Lung (tissue), 12 donors: ENCODE results near the gene STX8. TPM values are rescaled to one million over a fixed set of nuclear protein-coding genes. Genes with fewer than 3 reads are reported as not detected.
"Not testable (repeated sequence)": the region's sequence is repeated elsewhere in the genome, so short reads cannot be mapped to it uniquely, and the experiment has no call there.

Source experiments
- ATAC-seq: fragments of 200-7000 bp; cut with Tn5 transposase; one replicate; pipeline ENCODE4 v1.9.1; 2020; ENCODE audit warnings: moderate number of reproducible peaks; ENCODE audit not compliant: insufficient read depth, low FRiP score
- DNase-seq, 3 donors: peaks; one replicate each; pipeline ENCODE4 v3.0.0-alpha.2; 2013 to 2017
- H3K27ac ChIP-seq, 2 donors: one replicate each; pipeline ENCODE4 v1.5.1; 2013; ENCODE audit warnings: mild to moderate bottlenecking in 2 of 2, moderate library complexity in 2 of 2, control low read depth in 1 of 2, inconsistent platforms in 1 of 2, low read depth in 1 of 2, low read length in 1 of 2
- H3K27me3 ChIP-seq, 3 donors: one replicate each; pipeline ENCODE4 v1.5.1; 2013; ENCODE audit warnings: low read length in 2 of 3; ENCODE audit not compliant: control insufficient read depth in 3 of 3, insufficient read depth in 3 of 3
- H3K36me3 ChIP-seq, 4 donors: one replicate each; pipeline ENCODE4 v1.5.1; 2013; ENCODE audit warnings: low read length in 4 of 4, mild to moderate bottlenecking in 1 of 4, moderate library complexity in 1 of 4; ENCODE audit not compliant: control insufficient read depth in 4 of 4, insufficient read depth in 4 of 4
- H3K4me1 ChIP-seq, 5 donors: one replicate each; pipeline ENCODE4 v1.5.1; 2013; ENCODE audit warnings: low read length in 5 of 5, mild to moderate bottlenecking in 2 of 5, moderate library complexity in 1 of 5; ENCODE audit not compliant: control insufficient read depth in 5 of 5, insufficient read depth in 5 of 5
- H3K4me3 ChIP-seq: one replicate; pipeline ENCODE4 v1.5.1; 2013; ENCODE audit warnings: mild to moderate bottlenecking, control low read depth, moderate library complexity
- H3K9ac ChIP-seq, 2 donors: one replicate each; pipeline ENCODE4 v1.5.1; 2013; ENCODE audit warnings: low read length in 2 of 2, control low read depth in 1 of 2; ENCODE audit not compliant: insufficient read depth in 1 of 2
- H3K9me3 ChIP-seq, 4 donors: one replicate each; pipeline ENCODE4 v1.5.1; 2013; ENCODE audit warnings: low read length in 3 of 4, mild to moderate bottlenecking in 1 of 4, moderate library complexity in 1 of 4; ENCODE audit not compliant: control insufficient read depth in 4 of 4, insufficient read depth in 3 of 4
- WGBS, 2 donors: extraction: QIAGEN DNeasy Blood & Tissue Kit; methylation state at CpG; one replicate each; pipeline ENCODE4 v1.1.7; 2013; 5-methylcytosine and 5-hydroxymethylcytosine counted together
- polyA plus RNA-seq, 2 donors: library from polyadenylated mRNA; stranded (reverse); fragments of 200-250 nt; gene quantifications; one replicate each; pipeline ENCODE4 v1.2.1, GENCODE V29; 2013
- total RNA-seq, 2 donors: library from RNA; depleted of rRNA in 1 of 2; stranded (reverse); fragments of >200 nt in 1 of 2; gene quantifications; one replicate each; pipeline ENCODE4 v1.2.1, GENCODE V29; 2014 to 2021
- TF ChIP-seq, protein P1 (sequence below): IDR thresholded peaks from 2 replicates; pipeline ENCODE4 v1.5.1; 2012; ENCODE audit warnings: mild to moderate bottlenecking; ENCODE audit errors: control extremely low read depth, extremely low read depth
- donor health status: control.
- donor health status: control.
- donor health status: Bipolar disorder and iron deficiency.
- donor health status: healthy.
- donor health status: DM: yes; HTN: yes; CAD: no.

The STX8 gene
- total and polyA plus RNA-seq, 4 donors = 36.5 to 81.1 (median 63.2) TPM

DNA sequence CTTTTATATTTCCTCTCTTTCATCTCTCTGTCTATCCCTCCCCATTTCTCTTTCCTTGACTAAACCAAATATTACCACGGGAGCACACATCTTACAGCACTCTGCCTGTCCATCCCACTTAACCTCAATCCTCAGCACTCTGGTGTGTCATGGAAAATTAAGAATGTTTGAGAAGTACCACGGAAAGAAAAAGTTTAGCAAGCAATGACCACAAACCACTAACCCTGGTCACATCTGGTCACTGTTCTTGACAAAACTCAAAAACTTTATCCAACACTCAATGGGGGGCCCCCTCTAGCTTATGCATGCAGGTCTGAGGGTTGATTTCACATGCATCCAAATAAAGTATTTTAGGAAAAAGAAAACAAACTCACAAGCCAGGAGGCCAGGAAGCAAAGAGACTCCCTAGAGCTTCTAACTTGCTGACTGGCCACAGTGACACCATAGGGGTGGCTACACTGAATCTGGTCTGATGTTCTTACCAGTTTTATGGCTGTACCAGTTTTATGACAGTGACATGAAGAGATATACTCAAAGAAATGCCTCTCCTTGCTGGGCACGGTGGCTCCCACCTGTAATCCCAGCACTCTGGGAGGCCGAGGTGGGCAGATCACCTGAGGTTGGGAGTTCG, 229.2 kb downstream of the STX8 start:
- no peak for ATAC-seq
- Histone ChIP-seq H3K9me3 (no peaks in the 10 kb centered on the region), H3K36me3 (no peaks in the 10 kb centered on the region), H3K27me3 (no peaks in the 10 kb centered on the region), H3K4me3 (no peak overlapping the region), H3K9ac (no peak overlapping the region), H3K27ac (no peak overlapping the region), H3K4me1 (peaks cover 0 to 2% (median 0%) of the 10 kb centered on the region in 5 donors)
- no peak for DNase-seq
- 64 to 80% methylated on average over 5 of the region's 5 CpGs for WGBS, 2 donors
- TF ChIP-seq, protein P1, sequence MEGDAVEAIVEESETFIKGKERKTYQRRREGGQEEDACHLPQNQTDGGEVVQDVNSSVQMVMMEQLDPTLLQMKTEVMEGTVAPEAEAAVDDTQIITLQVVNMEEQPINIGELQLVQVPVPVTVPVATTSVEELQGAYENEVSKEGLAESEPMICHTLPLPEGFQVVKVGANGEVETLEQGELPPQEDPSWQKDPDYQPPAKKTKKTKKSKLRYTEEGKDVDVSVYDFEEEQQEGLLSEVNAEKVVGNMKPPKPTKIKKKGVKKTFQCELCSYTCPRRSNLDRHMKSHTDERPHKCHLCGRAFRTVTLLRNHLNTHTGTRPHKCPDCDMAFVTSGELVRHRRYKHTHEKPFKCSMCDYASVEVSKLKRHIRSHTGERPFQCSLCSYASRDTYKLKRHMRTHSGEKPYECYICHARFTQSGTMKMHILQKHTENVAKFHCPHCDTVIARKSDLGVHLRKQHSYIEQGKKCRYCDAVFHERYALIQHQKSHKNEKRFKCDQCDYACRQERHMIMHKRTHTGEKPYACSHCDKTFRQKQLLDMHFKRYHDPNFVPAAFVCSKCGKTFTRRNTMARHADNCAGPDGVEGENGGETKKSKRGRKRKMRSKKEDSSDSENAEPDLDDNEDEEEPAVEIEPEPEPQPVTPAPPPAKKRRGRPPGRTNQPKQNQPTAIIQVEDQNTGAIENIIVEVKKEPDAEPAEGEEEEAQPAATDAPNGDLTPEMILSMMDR = no peak

DNA sequence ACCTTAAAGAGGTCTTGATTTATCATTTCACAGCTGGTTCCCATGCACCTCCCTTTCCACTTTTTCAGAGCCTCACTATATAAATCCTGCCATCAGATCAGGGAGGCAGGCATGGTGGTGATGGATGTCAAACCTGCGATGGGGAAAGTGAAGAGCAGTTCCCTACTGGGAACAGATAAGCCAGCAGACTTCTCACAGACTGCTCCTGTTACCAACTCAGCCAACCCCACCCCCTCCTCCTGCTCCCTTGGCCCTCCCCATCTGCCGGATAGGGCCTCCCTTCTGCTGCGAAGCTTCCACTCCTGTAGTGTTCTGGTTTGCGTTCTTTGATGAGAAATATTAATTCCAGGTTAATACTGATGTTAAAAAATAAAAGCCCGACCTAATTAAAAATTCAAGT, 232.1 kb downstream of the STX8 start:
- ATAC-seq (no peak), DNase-seq (peak in 1 of 3 donors; percentile 17)
- 83 to 86% methylated on average over 5 of the region's 5 CpGs for WGBS, 2 donors

DNA sequence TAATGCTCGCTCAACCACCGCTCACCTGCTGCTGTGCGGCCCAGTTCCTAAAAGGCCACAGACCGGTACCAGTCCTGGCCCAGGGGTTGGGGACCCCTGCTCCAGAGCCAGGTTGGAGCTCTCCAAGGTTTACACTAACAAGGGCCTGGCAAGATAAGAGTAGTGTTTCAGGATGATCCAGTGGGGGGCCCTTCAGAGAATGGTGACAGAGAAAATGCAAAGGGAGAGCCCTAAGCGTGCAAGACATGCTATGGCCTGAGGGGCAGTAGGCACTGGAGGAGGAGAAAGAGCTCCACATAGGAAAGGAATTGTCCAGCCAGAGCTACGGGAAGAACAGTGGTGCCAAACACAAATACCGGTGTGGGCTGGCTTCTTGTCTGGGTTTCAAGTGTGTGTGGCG, 233.4 kb downstream of the STX8 start:
- WGBS, 2 donors = 91 to 93% methylated on average over 8 of the region's 8 CpGs
- Histone ChIP-seq H3K4me3 (no peak overlapping the region), H3K9me3 (no peaks in the 10 kb centered on the region), H3K27ac (no peak overlapping the region), H3K9ac (no peak overlapping the region), H3K27me3 (no peaks in the 10 kb centered on the region), H3K4me1 (peaks cover 0 to 2% (median 0%) of the 10 kb centered on the region in 5 donors), H3K36me3 (no peaks in the 10 kb centered on the region)
- DNase-seq = no peak
- ATAC-seq = no peak
- TF ChIP-seq, protein P1 = no peak

More for the DNA sequence above, 232.1 kb downstream of the STX8 start:
- Histone ChIP-seq H3K4me3 (no peak overlapping the region), H3K27ac (no peak overlapping the region), H3K9me3 (no peaks in the 10 kb centered on the region), H3K27me3 (no peaks in the 10 kb centered on the region), H3K4me1 (peaks cover 0 to 2% (median 0%) of the 10 kb centered on the region in 5 donors), H3K36me3 (no peaks in the 10 kb centered on the region), H3K9ac (peak overlapping the region in 1 of 2 donors; percentile 23)
- TF ChIP-seq, protein P1 = no peak

DNA sequence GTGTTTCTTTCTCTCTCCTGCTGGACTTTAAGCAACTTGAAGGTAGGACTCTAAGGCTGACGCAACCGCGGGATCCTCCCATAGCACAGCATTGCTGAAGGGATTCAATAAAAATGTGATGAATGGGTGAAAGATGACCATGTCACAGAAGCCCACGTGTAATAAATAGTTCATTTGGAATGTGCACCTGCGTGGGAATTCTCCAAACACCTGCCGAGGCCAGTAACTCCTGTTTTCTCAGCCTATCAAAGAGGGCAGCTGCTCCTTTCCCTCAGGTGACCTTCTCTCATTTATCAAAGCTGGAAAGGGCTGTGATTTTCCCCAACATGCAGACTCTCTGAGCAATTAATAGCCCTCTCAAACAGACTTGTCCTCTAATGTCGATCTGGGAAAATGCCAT, 235.7 kb downstream of the STX8 start:
- H3K9ac ChIP-seq = no peak overlapping the region
- no peak for ATAC-seq
- no peak for DNase-seq
- H3K36me3 ChIP-seq = no peaks in the 10 kb centered on the region
- H3K9me3 ChIP-seq = peaks cover 0 to 4% (median under 1%) of the 10 kb centered on the region in 4 donors
- WGBS, 2 donors = 88 to 93% methylated on average over 7 of the region's 7 CpGs
- H3K27me3 ChIP-seq = no peaks in the 10 kb centered on the region
- TF ChIP-seq, protein P1 = no peak
- peaks cover 0 to 2% (median 0%) of the 10 kb centered on the region in 5 donors for H3K4me1 ChIP-seq
- no peak overlapping the region for H3K27ac ChIP-seq
- H3K4me3 ChIP-seq = no peak overlapping the region

DNA sequence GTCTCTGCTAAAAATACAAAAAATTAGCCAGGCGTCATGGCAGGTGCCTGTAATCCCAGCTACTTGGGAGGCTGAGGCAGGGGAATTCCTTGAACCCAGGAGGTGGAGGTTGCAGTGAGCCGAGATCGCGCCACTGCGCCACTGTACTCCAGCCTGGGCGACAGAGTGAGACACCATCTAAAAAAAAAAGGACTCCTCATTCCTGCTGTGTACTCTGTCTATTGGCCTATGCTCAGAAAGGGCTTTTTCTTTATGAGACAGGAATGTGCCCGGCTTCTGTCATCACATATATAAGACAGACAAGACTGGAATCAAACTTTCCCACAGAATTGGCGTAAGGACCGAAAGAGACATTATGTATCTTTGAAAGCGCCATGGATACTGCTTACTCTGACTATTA, 236.1 kb downstream of the STX8 start:
- H3K27me3 ChIP-seq, H3K9me3 ChIP-seq, DNase-seq, H3K27ac ChIP-seq, ATAC-seq, H3K9ac ChIP-seq, H3K36me3 ChIP-seq, H3K4me3 ChIP-seq, H3K4me1 ChIP-seq: not testable (repeated sequence)
- 87 to 89% methylated on average over 10 of the region's 10 CpGs for WGBS, 2 donors
